ENCODE data around the gene BLTP2. TPM values are rescaled to one million over a fixed set of nuclear protein-coding genes. Genes with fewer than 3 reads are reported as not detected.
"Not testable (repeated sequence)": the region's sequence is repeated elsewhere in the genome, so short reads cannot be mapped to it uniquely, and the experiment has no call there.

The BLTP2 gene
- total RNA-seq, 1 experiment from 2014 or later, result 137 TPM

- H4K8ac ChIP-seq (replicated peaks; ENCODE audit: insufficient read length, low read depth, low read length), result no peak overlapping the region
- no peak overlapping the region for H2BK15ac ChIP-seq (ENCODE audit: low read depth, low read length)
- H3K18ac ChIP-seq (ENCODE audit: insufficient read length, low read depth, low read length), result no peak overlapping the region
- H3K9ac ChIP-seq (ENCODE audit: extremely low read depth, insufficient read length, low read length), result no peak overlapping the region
- no peak overlapping the region for H2BK20ac ChIP-seq (ENCODE audit: low read depth, low read length, poor library complexity, severe bottlenecking)
- H3K79me1 ChIP-seq (ENCODE audit: insufficient read depth, low read depth, low read length, poor library complexity, severe bottlenecking), result no peaks in the 10 kb centered on the region
- H2BK120ac ChIP-seq (ENCODE audit: low read depth, low read length, poor library complexity, severe bottlenecking), result no peak overlapping the region
- TF ChIP-seq, protein P1, sequence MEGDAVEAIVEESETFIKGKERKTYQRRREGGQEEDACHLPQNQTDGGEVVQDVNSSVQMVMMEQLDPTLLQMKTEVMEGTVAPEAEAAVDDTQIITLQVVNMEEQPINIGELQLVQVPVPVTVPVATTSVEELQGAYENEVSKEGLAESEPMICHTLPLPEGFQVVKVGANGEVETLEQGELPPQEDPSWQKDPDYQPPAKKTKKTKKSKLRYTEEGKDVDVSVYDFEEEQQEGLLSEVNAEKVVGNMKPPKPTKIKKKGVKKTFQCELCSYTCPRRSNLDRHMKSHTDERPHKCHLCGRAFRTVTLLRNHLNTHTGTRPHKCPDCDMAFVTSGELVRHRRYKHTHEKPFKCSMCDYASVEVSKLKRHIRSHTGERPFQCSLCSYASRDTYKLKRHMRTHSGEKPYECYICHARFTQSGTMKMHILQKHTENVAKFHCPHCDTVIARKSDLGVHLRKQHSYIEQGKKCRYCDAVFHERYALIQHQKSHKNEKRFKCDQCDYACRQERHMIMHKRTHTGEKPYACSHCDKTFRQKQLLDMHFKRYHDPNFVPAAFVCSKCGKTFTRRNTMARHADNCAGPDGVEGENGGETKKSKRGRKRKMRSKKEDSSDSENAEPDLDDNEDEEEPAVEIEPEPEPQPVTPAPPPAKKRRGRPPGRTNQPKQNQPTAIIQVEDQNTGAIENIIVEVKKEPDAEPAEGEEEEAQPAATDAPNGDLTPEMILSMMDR (conservative IDR thresholded peaks at IDR 0.05), result no peak
- H3K4me1 ChIP-seq (ENCODE audit: insufficient read depth, low read length), result no peaks in the 10 kb centered on the region
- no peak overlapping the region for H2BK5ac ChIP-seq (ENCODE audit: insufficient read length, low read length)
- no peak overlapping the region for H4K5ac ChIP-seq (ENCODE audit: insufficient read length, low read depth, low read length)
- H3K4ac ChIP-seq (ENCODE audit: low read depth, low read length), result no peak overlapping the region
- no peaks in the 10 kb centered on the region for H3K9me3 ChIP-seq (ENCODE audit: control insufficient read depth, low read depth, low read length)
- no peak overlapping the region for H3K56ac ChIP-seq (ENCODE audit: insufficient read length, low read depth, low read length)
- Mint-ChIP-seq H3K4me3 (no peak overlapping the region), H3K27me3 (ENCODE audit: low read depth) (no peaks in the 10 kb centered on the region), H3K4me1 (no peaks in the 10 kb centered on the region), H3K9me3 (no peaks in the 10 kb centered on the region), H3K27ac (no peak overlapping the region; a peak in 1 of 7 replicates), H3K36me3 (ENCODE audit: insufficient read depth in 1 of 3, low read depth in 3 of 3) (peaks cover 26 to 84% (median 78%) of the 10 kb centered on the region in 3 experiments; a peak in 6 of 7 replicates)
- DNase-seq, result no peak
- no peak overlapping the region for H2AFZ ChIP-seq (ENCODE audit: low read length)
- no peak overlapping the region for H2AK5ac ChIP-seq (ENCODE audit: insufficient read length, low read length)
- H3T11ph ChIP-seq (ENCODE audit: low read length), result no peak overlapping the region
- no peaks in the 10 kb centered on the region for H4K20me1 ChIP-seq (ENCODE audit: control insufficient read depth, insufficient read depth, insufficient read length)
- WGBS (ENCODE audit: extremely low coverage, insufficient read length, low lambda C conversion rate), result no CpG with 5 or more reads among the region's 8 CpGs
- H4K91ac ChIP-seq (ENCODE audit: insufficient read length, low read depth, low read length), result no peak overlapping the region
- no peaks in the 10 kb centered on the region for H3K23me2 ChIP-seq (ENCODE audit: insufficient read length, low read depth, low read length, poor library complexity, severe bottlenecking)
- H3K4me2 ChIP-seq (ENCODE audit: insufficient read depth, insufficient read length, low read length), result no peak overlapping the region
- H3K14ac ChIP-seq (ENCODE audit: insufficient read depth, low read length), result no peak overlapping the region
- no peak overlapping the region for H3K23ac ChIP-seq (ENCODE audit: insufficient read length, low read depth, low read length)
- no peak overlapping the region for H3K27ac ChIP-seq (ENCODE audit: insufficient read length, low read depth, low read length)
- H2BK12ac ChIP-seq (ENCODE audit: insufficient read length, low read depth, low read length), result no peak overlapping the region
- no peaks in the 10 kb centered on the region for H3K79me2 ChIP-seq (ENCODE audit: insufficient read depth, low read length)
- no peaks in the 10 kb centered on the region for H3K27me3 ChIP-seq (ENCODE audit: insufficient read depth, low read length)
These were observed 34.6 kb downstream of the BLTP2 start for GRCh38 chr17:28610376-28610775.

DNA sequence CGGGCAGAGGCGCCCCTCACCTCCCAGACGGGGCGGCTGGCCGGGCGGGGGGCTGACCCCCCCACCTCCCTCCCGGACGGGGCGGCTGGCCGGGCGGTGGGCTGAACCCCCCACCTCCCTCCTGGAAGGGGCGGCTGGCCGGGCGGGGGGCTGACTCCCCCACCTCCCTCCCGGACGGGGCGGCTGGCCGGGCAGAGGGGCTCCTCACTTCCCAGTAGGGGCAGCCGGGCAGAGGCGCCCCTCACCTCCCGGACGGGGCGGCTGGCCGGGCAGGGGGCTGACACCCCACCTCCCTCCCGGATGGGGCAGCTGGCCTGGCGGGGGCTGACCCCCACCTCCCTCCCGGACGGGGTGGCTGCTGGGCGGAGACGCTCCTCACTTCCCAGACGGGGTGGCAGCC is 40.9 kb downstream of the BLTP2 start:
- H3K9me3 Mint-ChIP-seq; DNase-seq; H3K9ac ChIP-seq (ENCODE audit: extremely low read depth, insufficient read length, low read length); H3K27ac ChIP-seq (ENCODE audit: insufficient read length, low read depth, low read length); H3K4me1 ChIP-seq (ENCODE audit: insufficient read depth, low read length); H3T11ph ChIP-seq (ENCODE audit: low read length); H2BK5ac ChIP-seq (ENCODE audit: insufficient read length, low read length); H3K9me3 ChIP-seq (ENCODE audit: control insufficient read depth, low read depth, low read length); H2BK20ac ChIP-seq (ENCODE audit: low read depth, low read length, poor library complexity, severe bottlenecking); H3K79me1 ChIP-seq (ENCODE audit: insufficient read depth, low read depth, low read length, poor library complexity, severe bottlenecking); H3K4ac ChIP-seq (ENCODE audit: low read depth, low read length); H3K18ac ChIP-seq (ENCODE audit: insufficient read length, low read depth, low read length); H2AFZ ChIP-seq (ENCODE audit: low read length); H3K79me2 ChIP-seq (ENCODE audit: insufficient read depth, low read length); H3K23ac ChIP-seq (ENCODE audit: insufficient read length, low read depth, low read length); H3K4me2 ChIP-seq (ENCODE audit: insufficient read depth, insufficient read length, low read length); H4K5ac ChIP-seq (ENCODE audit: insufficient read length, low read depth, low read length); H2AK5ac ChIP-seq (ENCODE audit: insufficient read length, low read length); H3K4me3 Mint-ChIP-seq; H2BK15ac ChIP-seq (ENCODE audit: low read depth, low read length); H3K27ac Mint-ChIP-seq; H3K56ac ChIP-seq (ENCODE audit: insufficient read length, low read depth, low read length); H4K20me1 ChIP-seq (ENCODE audit: control insufficient read depth, insufficient read depth, insufficient read length); H3K27me3 Mint-ChIP-seq (ENCODE audit: low read depth); H4K8ac ChIP-seq (replicated peaks; ENCODE audit: insufficient read length, low read depth, low read length); H3K14ac ChIP-seq (ENCODE audit: insufficient read depth, low read length); H2BK120ac ChIP-seq (ENCODE audit: low read depth, low read length, poor library complexity, severe bottlenecking); H3K23me2 ChIP-seq (ENCODE audit: insufficient read length, low read depth, low read length, poor library complexity, severe bottlenecking); H2BK12ac ChIP-seq (ENCODE audit: insufficient read length, low read depth, low read length); H4K91ac ChIP-seq (ENCODE audit: insufficient read length, low read depth, low read length); H3K27me3 ChIP-seq (ENCODE audit: insufficient read depth, low read length): not testable (repeated sequence)
- no CpG with 5 or more reads among the region's 31 CpGs for WGBS (ENCODE audit: extremely low coverage, insufficient read length, low lambda C conversion rate)
- Mint-ChIP-seq H3K4me1 (peaks cover 6 to 11% of the 10 kb centered on the region in 2 experiments), H3K36me3 (ENCODE audit: insufficient read depth in 1 of 3, low read depth in 3 of 3) (peaks cover 12 to 43% (median 39%) of the 10 kb centered on the region in 3 experiments; a peak in 6 of 7 replicates)
